Spleen (tissue), 7 donors: ENCODE data around the gene IL1R2.

Experiments
- POLR2A ChIP-seq, 3 donors: fragments of 450-650 bp; IDR thresholded peaks; one replicate each; pipeline ENCODE4 v1.5.1; 2017; ENCODE audit warnings: antibody characterized with exemption in 3 of 3, mild to moderate bottlenecking in 1 of 3
- TF ChIP-seq, protein P1 (sequence below), 11 experiments: fragments of 200-600 bp in 7 of 11; fragments of 450-650 bp in 4 of 11; sonication (generic) in 4 of 11; IDR thresholded peaks in 8 of 11; conservative IDR thresholded peaks in 3 of 11; 1 replicate in 7 of 11; 2 replicates in 4 of 11; pipeline versions ENCODE4 v1.4.0 to v1.8.0; 2016 to 2021; ENCODE audit warnings: antibody characterized with exemption in 11 of 11, inconsistent platforms in 4 of 11, mild to moderate bottlenecking in 1 of 11
- donor health status: DM: no; HTN: no; CAD: no; lungs with moderate emphysema.
- donor health status: DM: no; HTN: no; CAD: no.
- donor health status: DM: no; HTN: no; CAD: no.

DNA sequence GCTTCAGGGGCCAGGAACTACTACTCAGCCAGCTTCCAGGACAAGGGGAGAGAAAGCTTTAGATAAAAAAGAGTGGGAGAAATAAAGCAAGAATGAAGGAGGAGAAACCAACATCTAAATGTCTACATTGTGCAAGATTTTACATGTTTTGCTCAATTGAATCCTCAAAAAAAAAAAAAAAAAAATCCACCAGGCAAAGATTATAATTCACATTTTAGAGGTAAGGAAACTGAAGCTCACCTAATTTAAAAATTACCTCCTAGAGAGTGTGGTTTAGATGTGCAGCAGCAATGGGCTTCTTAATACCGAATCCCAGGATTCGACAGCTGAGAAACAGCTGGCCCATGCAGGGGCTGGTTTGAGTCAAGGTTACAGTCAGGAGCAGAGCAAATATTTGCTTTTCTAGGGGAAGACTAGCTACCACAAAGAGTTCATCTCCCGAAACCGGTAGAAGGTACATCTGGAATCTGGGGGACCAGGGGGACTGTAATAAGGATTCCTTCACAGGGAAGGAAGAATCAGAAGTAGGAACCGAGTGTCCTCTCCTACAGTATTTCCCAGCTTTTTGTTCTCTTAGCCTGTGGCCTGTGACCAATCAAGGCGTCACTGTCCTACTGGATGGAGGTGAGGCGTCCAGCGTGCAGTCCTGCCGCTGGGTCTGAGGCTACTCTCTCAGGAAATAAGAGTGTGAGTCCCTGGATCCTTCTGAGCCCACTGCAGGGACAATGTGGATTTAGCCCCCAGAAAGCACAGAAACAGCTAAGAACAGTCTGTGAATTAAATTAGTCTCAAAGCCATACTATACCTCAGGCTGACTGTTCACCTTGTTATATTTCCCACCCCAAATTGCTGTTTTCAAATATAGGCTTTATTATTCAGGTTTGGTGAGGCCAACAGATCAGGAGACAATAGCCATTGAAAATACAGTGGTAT, 42.3 kb downstream of the IL1R2 start:
- no peak for TF ChIP-seq POLR2A (IDR thresholded peaks at IDR 0.05)
- TF ChIP-seq, protein P1, sequence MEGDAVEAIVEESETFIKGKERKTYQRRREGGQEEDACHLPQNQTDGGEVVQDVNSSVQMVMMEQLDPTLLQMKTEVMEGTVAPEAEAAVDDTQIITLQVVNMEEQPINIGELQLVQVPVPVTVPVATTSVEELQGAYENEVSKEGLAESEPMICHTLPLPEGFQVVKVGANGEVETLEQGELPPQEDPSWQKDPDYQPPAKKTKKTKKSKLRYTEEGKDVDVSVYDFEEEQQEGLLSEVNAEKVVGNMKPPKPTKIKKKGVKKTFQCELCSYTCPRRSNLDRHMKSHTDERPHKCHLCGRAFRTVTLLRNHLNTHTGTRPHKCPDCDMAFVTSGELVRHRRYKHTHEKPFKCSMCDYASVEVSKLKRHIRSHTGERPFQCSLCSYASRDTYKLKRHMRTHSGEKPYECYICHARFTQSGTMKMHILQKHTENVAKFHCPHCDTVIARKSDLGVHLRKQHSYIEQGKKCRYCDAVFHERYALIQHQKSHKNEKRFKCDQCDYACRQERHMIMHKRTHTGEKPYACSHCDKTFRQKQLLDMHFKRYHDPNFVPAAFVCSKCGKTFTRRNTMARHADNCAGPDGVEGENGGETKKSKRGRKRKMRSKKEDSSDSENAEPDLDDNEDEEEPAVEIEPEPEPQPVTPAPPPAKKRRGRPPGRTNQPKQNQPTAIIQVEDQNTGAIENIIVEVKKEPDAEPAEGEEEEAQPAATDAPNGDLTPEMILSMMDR (IDR thresholded peaks at IDR 0.05 in 8 of 11, conservative IDR thresholded peaks at IDR 0.05 in 3 of 11): no peak
